Measurements from ENCODE around the gene TMEM119. TPM values are rescaled to one million over a fixed set of nuclear protein-coding genes. Genes with fewer than 3 reads are reported as not detected.
A peak's percentile ranks its signal among the peaks of the same experiment; 100 is the strongest.
"Not testable (repeated sequence)": the region's sequence is repeated elsewhere in the genome, so short reads cannot be mapped to it uniquely, and the experiment has no call there.

TMEM119 gene
- total RNA-seq, 1 experiment from 2014 or later, result not detected

- DNase-seq (ENCODE audit: low spot score), result no peak
Measured at GRCh38 chr12:108585864-108586263, 12.0 kb downstream of the TMEM119 start.

GRCh38 chr12:108584456-108585065 is 13.3 kb downstream of the TMEM119 start:
- DNase-seq (ENCODE audit: low spot score), result no peak

- no peak for DNase-seq (ENCODE audit: low spot score)
Measured at GRCh38 chr12:108583991-108584390, 13.9 kb downstream of the TMEM119 start.

GRCh38 chr12:108582978-108583770 is 14.7 kb downstream of the TMEM119 start:
- DNase-seq (ENCODE audit: low spot score), result no peak

GRCh38 chr12:108582509-108582908 is 15.4 kb downstream of the TMEM119 start:
- DNase-seq (ENCODE audit: low spot score), result no peak

- no peak for DNase-seq (ENCODE audit: low spot score)
Measured at GRCh38 chr12:108581311-108582227, 16.3 kb downstream of the TMEM119 start.

- no peak for DNase-seq (ENCODE audit: low spot score)
Measured at GRCh38 chr12:108580531-108580930, 17.4 kb downstream of the TMEM119 start.

GRCh38 chr12:108578813-108579212 is 19.1 kb downstream of the TMEM119 start:
- DNase-seq (ENCODE audit: low spot score), result no peak

- DNase-seq (ENCODE audit: low spot score), result no peak
Measured at GRCh38 chr12:108578264-108578663, 19.6 kb downstream of the TMEM119 start.

GRCh38 chr12:108577458-108577857 is 20.4 kb downstream of the TMEM119 start:
- no peak for DNase-seq (ENCODE audit: low spot score)

- no peak for DNase-seq (ENCODE audit: low spot score)
Measured at GRCh38 chr12:108576660-108577234, 21.1 kb downstream of the TMEM119 start.

- DNase-seq (ENCODE audit: low spot score), result no peak
Measured at GRCh38 chr12:108575199-108575912, 22.5 kb downstream of the TMEM119 start.

- not testable (repeated sequence) for DNase-seq (ENCODE audit: low spot score)
Measured at GRCh38 chr12:108574276-108574675, 23.6 kb downstream of the TMEM119 start.

GRCh38 chr12:108573317-108573716 is 24.6 kb downstream of the TMEM119 start:
- DNase-seq (ENCODE audit: low spot score), result no peak

- DNase-seq (ENCODE audit: low spot score), result no peak
Measured at GRCh38 chr12:108572166-108572790, 25.6 kb downstream of the TMEM119 start.

- DNase-seq (ENCODE audit: low spot score), result no peak
Measured at GRCh38 chr12:108571609-108572165, 26.2 kb downstream of the TMEM119 start.

GRCh38 chr12:108570743-108571608 is 26.9 kb downstream of the TMEM119 start:
- DNase-seq (ENCODE audit: low spot score), result peak; percentile 11

- DNase-seq (ENCODE audit: low spot score), result no peak
Measured at GRCh38 chr12:108568338-108569154, 29.3 kb downstream of the TMEM119 start.

Data from HT-29 (cell line).